Muscle layer of colon (tissue), 2 donors: ENCODE data around the gene ARHGAP23.
"Not testable (repeated sequence)": the region's sequence is repeated elsewhere in the genome, so short reads cannot be mapped to it uniquely, and the experiment has no call there.

Experiments used
- H3K27ac ChIP-seq: one replicate; pipeline ENCODE4 v1.7.0; 2013; ENCODE audit warnings: low read depth, mild to moderate bottlenecking, low read length, moderate library complexity
- H3K27me3 ChIP-seq, 2 donors: one replicate each; pipeline ENCODE4 v1.7.0; 2013; ENCODE audit warnings: low read length in 2 of 2, mild to moderate bottlenecking in 2 of 2; ENCODE audit not compliant: insufficient read depth in 2 of 2, control insufficient read depth in 1 of 2
- H3K36me3 ChIP-seq: one replicate; pipeline ENCODE4 v1.7.0; 2013; ENCODE audit warnings: mild to moderate bottlenecking, low read length; ENCODE audit not compliant: insufficient read depth
- H3K4me1 ChIP-seq: one replicate; pipeline ENCODE4 v1.7.0; 2013; ENCODE audit warnings: mild to moderate bottlenecking, low read length; ENCODE audit not compliant: insufficient read depth
- H3K4me3 ChIP-seq, 2 donors: one replicate each; pipeline ENCODE4 v1.7.0; 2013; ENCODE audit warnings: low read length in 2 of 2, low read depth in 1 of 2, mild to moderate bottlenecking in 1 of 2, moderate library complexity in 1 of 2
- H3K9ac ChIP-seq: one replicate; pipeline ENCODE4 v1.7.0; 2013; ENCODE audit warnings: low read length
- H3K9me3 ChIP-seq: one replicate; pipeline ENCODE4 v1.7.0; 2013; ENCODE audit warnings: mild to moderate bottlenecking, low read length
- donor health status: abdominal sarcoma.
- donor health status: Adenocarcinoma of cecum.

ARHGAP23 gene

GRCh38 chr17:38482700-38483043, 54.4 kb downstream of the ARHGAP23 start:
- not testable (repeated sequence) for H3K9me3 ChIP-seq, H3K27ac ChIP-seq, H3K36me3 ChIP-seq, H3K27me3 ChIP-seq, H3K4me3 ChIP-seq, H3K9ac ChIP-seq
- H3K4me1 ChIP-seq, result peaks cover 25% of the 10 kb centered on the region

- not testable (repeated sequence) for H3K27ac ChIP-seq, H3K27me3 ChIP-seq, H3K9ac ChIP-seq, H3K36me3 ChIP-seq, H3K4me3 ChIP-seq, H3K9me3 ChIP-seq
- H3K4me1 ChIP-seq, result peaks cover 25% of the 10 kb centered on the region
Measured at GRCh38 chr17:38484242-38485145, 56.2 kb downstream of the ARHGAP23 start.

- Histone ChIP-seq H3K4me1 (peaks cover 25% of the 10 kb centered on the region), H3K36me3 (peaks cover 6% of the 10 kb centered on the region), H3K27me3 (no peaks in the 10 kb centered on the region), H3K9ac (no peak overlapping the region), H3K4me3 (no peak overlapping the region), H3K9me3 (no peaks in the 10 kb centered on the region), H3K27ac (no peak overlapping the region)
Measured at GRCh38 chr17:38485146-38485468, 56.8 kb downstream of the ARHGAP23 start.

GRCh38 chr17:38485681-38486298, 57.5 kb downstream of the ARHGAP23 start:
- not testable (repeated sequence) for H3K27me3 ChIP-seq, H3K4me3 ChIP-seq, H3K9ac ChIP-seq, H3K9me3 ChIP-seq
- Histone ChIP-seq H3K4me1 (peaks cover 25% of the 10 kb centered on the region), H3K36me3 (peaks cover 13% of the 10 kb centered on the region), H3K27ac (peak overlapping the region; percentile 13)

GRCh38 chr17:38489774-38490173, 61.5 kb downstream of the ARHGAP23 start:
- H3K4me1 ChIP-seq, result peaks cover 16% of the 10 kb centered on the region
- H3K36me3 ChIP-seq, result peaks cover 38% of the 10 kb centered on the region
- not testable (repeated sequence) for H3K27me3 ChIP-seq, H3K27ac ChIP-seq, H3K9ac ChIP-seq, H3K9me3 ChIP-seq, H3K4me3 ChIP-seq

GRCh38 chr17:38491346-38492066, 63.2 kb downstream of the ARHGAP23 start:
- H3K27me3 ChIP-seq, H3K4me3 ChIP-seq, H3K4me1 ChIP-seq, H3K9me3 ChIP-seq, H3K27ac ChIP-seq, H3K9ac ChIP-seq: not testable (repeated sequence)
- H3K36me3 ChIP-seq, result peaks cover 38% of the 10 kb centered on the region

GRCh38 chr17:38492067-38493040, 64.1 kb downstream of the ARHGAP23 start:
- not testable (repeated sequence) for H3K27me3 ChIP-seq, H3K27ac ChIP-seq, H3K9ac ChIP-seq, H3K4me3 ChIP-seq, H3K4me1 ChIP-seq, H3K9me3 ChIP-seq
- peaks cover 41% of the 10 kb centered on the region for H3K36me3 ChIP-seq

GRCh38 chr17:38494152-38494551, 65.9 kb downstream of the ARHGAP23 start:
- H3K9me3 ChIP-seq, H3K27me3 ChIP-seq, H3K4me3 ChIP-seq, H3K27ac ChIP-seq, H3K4me1 ChIP-seq, H3K9ac ChIP-seq: not testable (repeated sequence)
- H3K36me3 ChIP-seq, result peaks cover 54% of the 10 kb centered on the region

- H3K36me3 ChIP-seq, result peaks cover 46% of the 10 kb centered on the region
Measured at GRCh38 chr17:38497656-38498055, 69.4 kb downstream of the ARHGAP23 start.

GRCh38 chr17:38498353-38498752, 70.1 kb downstream of the ARHGAP23 start:
- no peaks in the 10 kb centered on the region for H3K4me1 ChIP-seq
- H3K4me3 ChIP-seq, result no peak overlapping the region
- no peak overlapping the region for H3K9ac ChIP-seq
- H3K27ac ChIP-seq, result no peak overlapping the region
- H3K27me3 ChIP-seq, result no peaks in the 10 kb centered on the region
- no peaks in the 10 kb centered on the region for H3K9me3 ChIP-seq
- H3K36me3 ChIP-seq, result peaks cover 53% of the 10 kb centered on the region

More at GRCh38 chr17:38497656-38498055, 69.4 kb downstream of the ARHGAP23 start:
- not testable (repeated sequence) for H3K27me3 ChIP-seq, H3K9me3 ChIP-seq, H3K4me3 ChIP-seq, H3K27ac ChIP-seq, H3K4me1 ChIP-seq, H3K9ac ChIP-seq

- H3K4me1 ChIP-seq, H3K4me3 ChIP-seq, H3K9me3 ChIP-seq, H3K27me3 ChIP-seq, H3K27ac ChIP-seq, H3K9ac ChIP-seq: not testable (repeated sequence)
- peaks cover 49% of the 10 kb centered on the region for H3K36me3 ChIP-seq
Measured at GRCh38 chr17:38499230-38499629, 71.0 kb downstream of the ARHGAP23 start.
